HCT116 (cell line): Measurements from ENCODE around the gene CCDC157. TPM values are rescaled to one million over a fixed set of nuclear protein-coding genes. Genes with fewer than 3 reads are reported as not detected.

Experiments
- ATAC-seq: fragments of 200-7000 bp; cut with Tn5 transposase; 2 replicates; pipeline ENCODE4 v1.9.1; 2020; ENCODE audit warnings: mild to moderate bottlenecking, moderate library complexity
- BruUV-seq: library from RNA; stranded (reverse); fragments of 400-500 nt; replicated peaks from 2 replicates; lab custom pipeline; 2021; lab: Mats Ljungman, UMichigan
- CTCF ChIA-PET: fragments of 300-600 bp; sonication (Branson Sonifier 250); formaldehyde crosslinking; loops from one replicate; lab custom pipeline; 2021; ENCODE audit warnings: antibody characterized with exemption; lab: Charles Lee
- POLR2A ChIA-PET: fragments of 300-600, 350-600 bp; sonication (Branson Sonifier 250); formaldehyde crosslinking; loops from one replicate; lab custom pipeline; 2021; ENCODE audit warnings: antibody characterized with exemption; lab: Charles Lee
- RAD21 ChIA-PET, 2 experiments: fragments of 300-600 bp; sonication (Branson Sonifier 250); formaldehyde crosslinking; loops; one replicate each; lab custom pipeline; 2023; ENCODE audit warnings: low total read pairs in 2 of 2; ENCODE audit not compliant: uncharacterized antibody in 2 of 2, unreplicated experiment in 2 of 2, low non-redundant PET in 1 of 2; lab: Charles Lee
- DNase-seq: peaks from one replicate; pipeline ENCODE4 v3.0.0-alpha.2; 2010; ENCODE audit warnings: low read depth, low spot score
- H2AFZ ChIP-seq: fragments of 200-600 bp; shearing (Covaris generic), sonication (generic); 2 replicates; pipeline ENCODE4 v1.6.1; 2017; ENCODE audit warnings: low read depth, mixed run types, mixed read lengths, antibody characterized with exemption, low read length; ENCODE audit not compliant: poor library complexity, severe bottlenecking
- H3K27ac ChIP-seq: 2 replicates; pipeline ENCODE4 v1.5.1; 2012; ENCODE audit warnings: low read depth, low read length
- H3K27me3 ChIP-seq: fragments of 200-600 bp; sonication (generic); 2 replicates; pipeline ENCODE4 v1.6.1; 2016; ENCODE audit warnings: mixed run types, low read length, mixed read lengths; ENCODE audit not compliant: insufficient read depth
- H3K36me3 ChIP-seq, 2 experiments: fragments of 200-500 bp in 1 of 2; fragments of 200-600 bp in 1 of 2; sonication (Bioruptor generic) in 1 of 2; sonication (generic) in 1 of 2; 2 replicates each; pipeline versions ENCODE4 v1.5.1 to v1.6.1; 2014 to 2016; ENCODE audit warnings: low read length in 2 of 2, inconsistent platforms in 1 of 2, mixed read lengths in 1 of 2, mixed run types in 1 of 2; ENCODE audit not compliant: insufficient read depth in 2 of 2, control insufficient read depth in 1 of 2
- H3K4me1 ChIP-seq, 2 experiments: fragments of 200-600 bp in 1 of 2; sonication (generic) in 1 of 2; 2 replicates each; pipeline versions ENCODE4 v1.5.1 to v1.6.1; 2012 to 2017; ENCODE audit warnings: low read length in 2 of 2, inconsistent platforms in 1 of 2, mild to moderate bottlenecking in 1 of 2, mixed read lengths in 1 of 2, mixed run types in 1 of 2, moderate library complexity in 1 of 2; ENCODE audit not compliant: insufficient read depth in 2 of 2, control insufficient read depth in 1 of 2
- H3K4me2 ChIP-seq: fragments of 200-600 bp; sonication (generic); 2 replicates; pipeline ENCODE4 v1.6.1; 2017; ENCODE audit warnings: mixed run types, low read length, mixed read lengths
- H3K4me3 ChIP-seq, 2 experiments: fragments of 200-600 bp in 1 of 2; sonication (generic) in 1 of 2; replicated peaks in 1 of 2; 2 replicates each; pipeline ENCODE4 v1.5.1; 2011 to 2016; ENCODE audit warnings: low read length in 2 of 2, control low read depth in 1 of 2, low read depth in 1 of 2, mild to moderate bottlenecking in 1 of 2, mixed read lengths in 1 of 2, mixed run types in 1 of 2
- H3K79me2 ChIP-seq: fragments of 200-600 bp; sonication (generic); 2 replicates; pipeline ENCODE4 v1.6.1; 2017; ENCODE audit warnings: mild to moderate bottlenecking, mixed run types, low read length, moderate library complexity, mixed read lengths; ENCODE audit not compliant: insufficient read depth
- H3K9ac ChIP-seq: fragments of 200-600 bp; sonication (generic); 2 replicates; pipeline ENCODE4 v1.6.1; 2016; ENCODE audit warnings: low read length, mixed read lengths
- H3K9me2 ChIP-seq: fragments of 200-600 bp; sonication (generic), shearing (Covaris generic); 2 replicates; pipeline ENCODE4 v1.6.1; 2017; ENCODE audit warnings: mixed run types, mild to moderate bottlenecking, moderate library complexity; ENCODE audit not compliant: insufficient read depth
- H3K9me3 ChIP-seq, 2 experiments: fragments of 200-500 bp in 1 of 2; fragments of 200-600 bp in 1 of 2; sonication (Bioruptor generic) in 1 of 2; sonication (generic) in 1 of 2; 2 replicates each; pipeline ENCODE4 v1.6.1; 2014 to 2017; ENCODE audit warnings: low read length in 2 of 2, mixed read lengths in 2 of 2, inconsistent platforms in 1 of 2, low read depth in 1 of 2, mild to moderate bottlenecking in 1 of 2, mixed run types in 1 of 2, moderate library complexity in 1 of 2; ENCODE audit not compliant: control insufficient read depth in 1 of 2, insufficient read depth in 1 of 2
- H4K20me1 ChIP-seq: fragments of 200-600 bp; sonication (generic), shearing (Covaris generic); 2 replicates; pipeline ENCODE4 v1.6.1; 2017; ENCODE audit warnings: mixed run types, mild to moderate bottlenecking, moderate library complexity; ENCODE audit not compliant: insufficient read depth
- ATF3 ChIP-seq: IDR thresholded peaks from 2 replicates; pipeline ENCODE4 v1.6.1; 2012
- EGR1 ChIP-seq: IDR thresholded peaks from 2 replicates; pipeline ENCODE4 v1.6.1; 2012; ENCODE audit warnings: low read depth
- MAX ChIP-seq: IDR thresholded peaks from 2 replicates; pipeline ENCODE4 v1.6.1; 2012
- POLR2A ChIP-seq: IDR thresholded peaks from 2 replicates; pipeline ENCODE4 v1.7.0; 2011; ENCODE audit warnings: borderline replicate concordance; ENCODE audit not compliant: insufficient read depth, insufficient read length; ENCODE audit errors: extremely low read depth
- RAD21 ChIP-seq: IDR thresholded peaks from 2 replicates; pipeline ENCODE4 v1.6.1; 2012; ENCODE audit warnings: low read depth, mild to moderate bottlenecking
- SIN3A ChIP-seq: IDR thresholded peaks from 2 replicates; pipeline ENCODE4 v1.6.1; 2012; ENCODE audit warnings: low read depth
- SRF ChIP-seq: IDR thresholded peaks from 2 replicates; pipeline ENCODE4 v1.6.1; 2012; ENCODE audit warnings: low read depth
- YY1 ChIP-seq: IDR thresholded peaks from 2 replicates; pipeline ENCODE4 v1.6.1; 2011; ENCODE audit warnings: low read length, low read depth, moderate library complexity, mild to moderate bottlenecking; ENCODE audit not compliant: insufficient replicate concordance; ENCODE audit errors: extremely low read depth
- ZFX ChIP-seq: fragments of 450-650 bp; IDR thresholded peaks from 2 replicates; pipeline ENCODE4 v1.6.1; 2017
- intact Hi-C: fragments of 100-400 bp; cut with micrococcal nuclease; formaldehyde crosslinking; loops from 2 replicates; pipeline ENCODE4 v1.10.0; 2022
- total RNA-seq: library from RNA; stranded (reverse); gene quantifications from one replicate; pipeline ENCODE4 v1.2.1, GENCODE V29; 2021; ENCODE audit not compliant: unreplicated experiment

The CCDC157 gene
- total RNA-seq, 1 experiment from 2014 or later, result 2.1 TPM

GRCh38 chr22:30371981-30372380, 15.2 kb downstream of the CCDC157 start:
- H3K79me2 ChIP-seq, result no peaks in the 10 kb centered on the region

GRCh38 chr22:30372915-30373314, 16.1 kb downstream of the CCDC157 start:
- no peaks in the 10 kb centered on the region for H4K20me1 ChIP-seq
- POLR2A ChIA-PET, result no interaction called here
- no peaks in the 10 kb centered on the region for H3K4me1 ChIP-seq
- no peak overlapping the region for H2AFZ ChIP-seq
- no peaks in the 10 kb centered on the region for H3K9me3 ChIP-seq
- BruUV-seq, result no TSS peak
- no peak overlapping the region for H3K9ac ChIP-seq
- CTCF ChIA-PET, result no interaction called here
- H3K4me3 ChIP-seq, result no peak overlapping the region
- no peak overlapping the region for H3K4me2 ChIP-seq
- ATAC-seq (no peak), DNase-seq (no peak)
- RAD21 ChIA-PET, result no interaction called here
- H3K36me3 ChIP-seq, result no peaks in the 10 kb centered on the region
- H3K27ac ChIP-seq, result no peak overlapping the region
- TF ChIP-seq SRF (no peak), RAD21 (no peak), POLR2A (no peak), EGR1 (no peak), YY1 (no peak), ATF3 (no peak), ZFX (no peak)
- intact Hi-C loops, result no loop called here
- no peaks in the 10 kb centered on the region for H3K79me2 ChIP-seq
- H3K27me3 ChIP-seq, result no peaks in the 10 kb centered on the region
- H3K9me2 ChIP-seq, result no peaks in the 10 kb centered on the region

More at GRCh38 chr22:30371981-30372380, 15.2 kb downstream of the CCDC157 start:
- RAD21 ChIA-PET, result no interaction called here
- ATAC-seq (no peak), DNase-seq (no peak)
- no peak overlapping the region for H3K27ac ChIP-seq
- CTCF ChIA-PET, result interaction anchor here (0.7 kb wide), 1 partner anchor 15 kb away, joined by 3 read pairs; the partner anchor contains the start of gene RNF215
- no peak overlapping the region for H3K9ac ChIP-seq
- BruUV-seq, result no TSS peak
- TF ChIP-seq MAX (no peak), SIN3A (no peak)
- H3K27me3 ChIP-seq, result no peaks in the 10 kb centered on the region
- H3K4me3 ChIP-seq, result no peak overlapping the region
- no peaks in the 10 kb centered on the region for H3K9me3 ChIP-seq
- H3K36me3 ChIP-seq, result no peaks in the 10 kb centered on the region
- H4K20me1 ChIP-seq, result no peaks in the 10 kb centered on the region
- intact Hi-C loops, result no loop called here
- no peaks in the 10 kb centered on the region for H3K4me1 ChIP-seq
- POLR2A ChIA-PET, result no interaction called here
- no peak overlapping the region for H3K4me2 ChIP-seq
- no peaks in the 10 kb centered on the region for H3K9me2 ChIP-seq
- H2AFZ ChIP-seq, result no peak overlapping the region
